Measurements from ENCODE around the gene MINAR2. TPM values are rescaled to one million over a fixed set of nuclear protein-coding genes. Genes with fewer than 3 reads are reported as not detected.

MINAR2 gene
- 0.06 TPM for polyA plus RNA-seq (2013, experiment 1 of 2)
- 0.07 TPM for polyA plus RNA-seq (2013, experiment 2 of 2)

GRCh38 chr5:129747572-129748407 lies at the start of gene MINAR2:
MINAR2 (plus strand) TSS chr5:129748094; CDS start chr5:129748191, 97 bp downstream.
- WGBS: 96% methylated on average over 12 of the region's 13 CpGs
- no peak within 1 kb of the TSS for H2AFZ ChIP-seq (ENCODE audit: low read depth, low read length)
- H2BK12ac ChIP-seq (ENCODE audit: low read length in 2 of 2): no peak within 1 kb of the TSS
- no peak within 1 kb of the TSS for H2AK5ac ChIP-seq (ENCODE audit: low read length, severe bottlenecking)
- H3K9me3 ChIP-seq (ENCODE audit: control insufficient read depth, low read length): no peaks in the 10 kb centered on the region
- no peak within 1 kb of the TSS for H4K8ac ChIP-seq (ENCODE audit: low read length)
- no peak within 1 kb of the TSS for H3K4ac ChIP-seq (ENCODE audit: low read depth in 1 of 2, low read length in 2 of 2)
- H3K4me1 ChIP-seq (ENCODE audit: control insufficient read depth, insufficient read depth, low read depth, low read length): no peaks in the 10 kb centered on the region
- H3K79me1 ChIP-seq (replicated peaks; ENCODE audit: low read length, poor library complexity, severe bottlenecking): no peaks in the 10 kb centered on the region
- no peak within 1 kb of the TSS for H2BK120ac ChIP-seq (ENCODE audit: low read depth, low read length)
- no peaks in the 10 kb centered on the region for H3K27me3 ChIP-seq (ENCODE audit: control insufficient read depth in 1 of 2, insufficient read depth in 1 of 2, low read length in 2 of 2)
- H3K4me2 ChIP-seq (ENCODE audit: low read length, poor library complexity, severe bottlenecking): no peak within 1 kb of the TSS
- no peak within 1 kb of the TSS for H3K23ac ChIP-seq (ENCODE audit: low read length in 2 of 2)
- H4K91ac ChIP-seq (ENCODE audit: low read length): no peak within 1 kb of the TSS
- no peak within 1 kb of the TSS for H3K4me3 ChIP-seq (ENCODE audit: insufficient read depth in 1 of 2, low read depth in 1 of 2, low read length in 2 of 2)
- H3K9ac ChIP-seq (ENCODE audit: low read length): no peak within 1 kb of the TSS
- H3K14ac ChIP-seq (ENCODE audit: low read length in 2 of 2): no peak within 1 kb of the TSS
- H2BK5ac ChIP-seq (ENCODE audit: low read depth, low read length, poor library complexity, severe bottlenecking): no peak within 1 kb of the TSS
- no peak within 1 kb of the TSS for H3K27ac ChIP-seq (ENCODE audit: low read length, poor library complexity, severe bottlenecking)
- DNase-seq: no peak
- no peaks in the 10 kb centered on the region for H3K36me3 ChIP-seq (ENCODE audit: control insufficient read depth in 1 of 2, insufficient read depth in 2 of 2, low read depth in 1 of 2, low read length in 2 of 2)
- no peak within 1 kb of the TSS for H3K18ac ChIP-seq (ENCODE audit: low read depth in 1 of 2, low read length in 2 of 2)
- no peak within 1 kb of the TSS for H2BK15ac ChIP-seq (ENCODE audit: low read depth, poor library complexity, severe bottlenecking)

DNA sequence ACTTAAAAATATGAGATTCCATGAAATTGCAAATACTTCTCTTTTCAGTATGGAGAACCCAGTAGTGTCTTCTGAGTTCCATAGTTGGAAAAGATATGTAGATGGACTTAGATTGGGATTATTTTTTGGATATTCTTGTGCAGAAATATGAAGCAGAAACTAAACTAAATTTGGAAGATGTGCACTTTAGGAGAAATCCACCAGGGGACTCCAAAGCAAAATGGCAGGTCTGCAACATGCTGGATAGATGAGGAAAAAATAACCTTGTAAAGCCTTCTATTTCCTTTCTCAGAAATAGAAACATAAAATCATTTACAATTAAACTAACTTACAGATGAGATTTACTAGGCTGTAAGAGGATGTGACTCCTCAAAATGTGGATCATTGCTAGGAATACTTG lies 49.2 kb upstream of the MINAR2 start:
- Histone ChIP-seq H3K23ac (ENCODE audit: low read length in 2 of 2) (no peak overlapping the region), H4K8ac (ENCODE audit: low read length) (no peak overlapping the region), H3K4me3 (ENCODE audit: insufficient read depth in 1 of 2, low read depth in 1 of 2, low read length in 2 of 2) (no peak overlapping the region), H3K36me3 (ENCODE audit: control insufficient read depth in 1 of 2, insufficient read depth in 2 of 2, low read depth in 1 of 2, low read length in 2 of 2) (no peaks in the 10 kb centered on the region), H3K9ac (ENCODE audit: low read length) (no peak overlapping the region), H3K4ac (ENCODE audit: low read depth in 1 of 2, low read length in 2 of 2) (no peak overlapping the region), H3K4me2 (ENCODE audit: low read length, poor library complexity, severe bottlenecking) (no peak overlapping the region), H4K91ac (ENCODE audit: low read length) (no peak overlapping the region), H3K18ac (ENCODE audit: low read depth in 1 of 2, low read length in 2 of 2) (no peak overlapping the region), H3K79me1 (replicated peaks; ENCODE audit: low read length, poor library complexity, severe bottlenecking) (no peaks in the 10 kb centered on the region), H3K9me3 (ENCODE audit: control insufficient read depth, low read length) (no peaks in the 10 kb centered on the region), H2BK12ac (ENCODE audit: low read length in 2 of 2) (no peak overlapping the region), H2BK15ac (ENCODE audit: low read depth, poor library complexity, severe bottlenecking) (no peak overlapping the region), H2AK5ac (ENCODE audit: low read length, severe bottlenecking) (no peak overlapping the region), H3K4me1 (ENCODE audit: control insufficient read depth, insufficient read depth, low read depth, low read length) (no peaks in the 10 kb centered on the region), H3K14ac (ENCODE audit: low read length in 2 of 2) (no peak overlapping the region), H3K27ac (ENCODE audit: low read length, poor library complexity, severe bottlenecking) (no peak overlapping the region), H2BK120ac (ENCODE audit: low read depth, low read length) (no peak overlapping the region), H3K27me3 (ENCODE audit: control insufficient read depth in 1 of 2, insufficient read depth in 1 of 2, low read length in 2 of 2) (no peaks in the 10 kb centered on the region), H2BK5ac (ENCODE audit: low read depth, low read length, poor library complexity, severe bottlenecking) (no peak overlapping the region), H2AFZ (ENCODE audit: low read depth, low read length) (no peak overlapping the region)
- no peak for DNase-seq

DNA sequence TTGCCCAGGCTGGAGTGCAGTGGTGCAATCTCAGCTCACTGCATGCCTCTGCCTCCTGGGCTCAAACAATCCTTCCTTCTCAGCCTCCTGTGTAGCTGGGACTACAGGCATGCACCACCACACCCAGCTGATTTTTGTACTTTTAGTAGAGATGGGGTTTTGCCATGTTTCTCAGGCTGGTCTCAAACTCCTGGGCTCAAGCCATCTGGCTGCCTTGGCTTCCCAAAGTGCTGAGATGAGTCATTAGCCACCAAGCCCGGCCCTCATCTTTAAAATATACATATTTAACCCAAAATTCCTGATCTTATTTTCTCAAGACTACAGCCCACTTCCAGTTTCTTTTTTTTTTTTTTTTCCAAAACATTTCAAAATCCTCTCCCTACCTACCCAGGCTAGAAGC lies 31.7 kb upstream of the MINAR2 start:
- Histone ChIP-seq H3K36me3 (ENCODE audit: control insufficient read depth in 1 of 2, insufficient read depth in 2 of 2, low read depth in 1 of 2, low read length in 2 of 2) (no peaks in the 10 kb centered on the region), H4K91ac (ENCODE audit: low read length) (no peak overlapping the region), H3K9me3 (ENCODE audit: control insufficient read depth, low read length) (no peaks in the 10 kb centered on the region), H2AK5ac (ENCODE audit: low read length, severe bottlenecking) (no peak overlapping the region), H3K23ac (ENCODE audit: low read length in 2 of 2) (no peak overlapping the region), H3K18ac (ENCODE audit: low read depth in 1 of 2, low read length in 2 of 2) (no peak overlapping the region), H3K4me1 (ENCODE audit: control insufficient read depth, insufficient read depth, low read depth, low read length) (no peaks in the 10 kb centered on the region), H2BK5ac (ENCODE audit: low read depth, low read length, poor library complexity, severe bottlenecking) (no peak overlapping the region), H2BK15ac (ENCODE audit: low read depth, poor library complexity, severe bottlenecking) (no peak overlapping the region), H3K27me3 (ENCODE audit: control insufficient read depth in 1 of 2, insufficient read depth in 1 of 2, low read length in 2 of 2) (no peaks in the 10 kb centered on the region), H3K14ac (ENCODE audit: low read length in 2 of 2) (no peak overlapping the region), H3K4me2 (ENCODE audit: low read length, poor library complexity, severe bottlenecking) (no peak overlapping the region), H3K4ac (ENCODE audit: low read depth in 1 of 2, low read length in 2 of 2) (no peak overlapping the region), H3K9ac (ENCODE audit: low read length) (no peak overlapping the region), H3K27ac (ENCODE audit: low read length, poor library complexity, severe bottlenecking) (no peak overlapping the region), H4K8ac (ENCODE audit: low read length) (no peak overlapping the region), H2BK12ac (ENCODE audit: low read length in 2 of 2) (no peak overlapping the region), H3K4me3 (ENCODE audit: insufficient read depth in 1 of 2, low read depth in 1 of 2, low read length in 2 of 2) (no peak overlapping the region), H3K79me1 (replicated peaks; ENCODE audit: low read length, poor library complexity, severe bottlenecking) (no peaks in the 10 kb centered on the region), H2BK120ac (ENCODE audit: low read depth, low read length) (no peak overlapping the region), H2AFZ (ENCODE audit: low read depth, low read length) (no peak overlapping the region)
- WGBS: 51% methylated on average over 1 of the region's 1 CpG
- DNase-seq: no peak

DNA sequence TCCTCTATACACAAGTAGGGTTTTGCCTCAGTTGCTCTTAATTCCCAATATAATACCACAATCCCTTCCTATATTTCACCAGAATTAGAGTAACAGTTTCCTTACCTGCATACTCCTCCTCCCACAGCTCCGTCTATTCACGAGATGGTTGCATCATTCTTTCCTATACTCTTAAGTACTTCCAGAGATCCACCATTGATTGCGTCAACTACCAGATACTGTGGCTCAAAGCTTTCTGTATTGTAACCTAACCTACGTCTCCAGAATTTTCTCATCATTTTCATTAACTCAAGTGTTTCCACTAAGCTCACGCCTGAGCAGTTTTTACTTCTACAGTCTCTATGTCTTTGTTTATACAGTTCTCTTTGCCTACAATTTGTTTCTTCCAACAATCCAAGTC lies 31.2 kb upstream of the MINAR2 start:
- Histone ChIP-seq H3K4ac (ENCODE audit: low read depth in 1 of 2, low read length in 2 of 2) (no peak overlapping the region), H2AFZ (ENCODE audit: low read depth, low read length) (no peak overlapping the region), H4K91ac (ENCODE audit: low read length) (no peak overlapping the region), H3K14ac (ENCODE audit: low read length in 2 of 2) (no peak overlapping the region), H3K4me1 (ENCODE audit: control insufficient read depth, insufficient read depth, low read depth, low read length) (no peaks in the 10 kb centered on the region), H3K4me2 (ENCODE audit: low read length, poor library complexity, severe bottlenecking) (no peak overlapping the region), H3K36me3 (ENCODE audit: control insufficient read depth in 1 of 2, insufficient read depth in 2 of 2, low read depth in 1 of 2, low read length in 2 of 2) (no peaks in the 10 kb centered on the region), H3K23ac (ENCODE audit: low read length in 2 of 2) (no peak overlapping the region), H3K27ac (ENCODE audit: low read length, poor library complexity, severe bottlenecking) (no peak overlapping the region), H3K9ac (ENCODE audit: low read length) (no peak overlapping the region), H3K18ac (ENCODE audit: low read depth in 1 of 2, low read length in 2 of 2) (no peak overlapping the region), H3K9me3 (ENCODE audit: control insufficient read depth, low read length) (no peaks in the 10 kb centered on the region), H4K8ac (ENCODE audit: low read length) (no peak overlapping the region), H2AK5ac (ENCODE audit: low read length, severe bottlenecking) (no peak overlapping the region), H2BK12ac (ENCODE audit: low read length in 2 of 2) (no peak overlapping the region), H2BK5ac (ENCODE audit: low read depth, low read length, poor library complexity, severe bottlenecking) (no peak overlapping the region), H2BK120ac (ENCODE audit: low read depth, low read length) (no peak overlapping the region), H2BK15ac (ENCODE audit: low read depth, poor library complexity, severe bottlenecking) (no peak overlapping the region), H3K79me1 (replicated peaks; ENCODE audit: low read length, poor library complexity, severe bottlenecking) (no peaks in the 10 kb centered on the region), H3K4me3 (ENCODE audit: insufficient read depth in 1 of 2, low read depth in 1 of 2, low read length in 2 of 2) (no peak overlapping the region), H3K27me3 (ENCODE audit: control insufficient read depth in 1 of 2, insufficient read depth in 1 of 2, low read length in 2 of 2) (no peaks in the 10 kb centered on the region)
- WGBS: 89% methylated on average over 5 of the region's 5 CpGs
- peak; percentile 6 for DNase-seq

All from mesenchymal stem cell (in vitro differentiated cells and primary cell).